ENCODE measurements around the gene HSCB. TPM values are rescaled to one million over a fixed set of nuclear protein-coding genes. Genes with fewer than 3 reads are reported as not detected.

Gene HSCB
- total and polyA plus RNA-seq, 5 donors from 2014 or later, result 4.9 to 12.0 (median 9.5) TPM

DNA sequence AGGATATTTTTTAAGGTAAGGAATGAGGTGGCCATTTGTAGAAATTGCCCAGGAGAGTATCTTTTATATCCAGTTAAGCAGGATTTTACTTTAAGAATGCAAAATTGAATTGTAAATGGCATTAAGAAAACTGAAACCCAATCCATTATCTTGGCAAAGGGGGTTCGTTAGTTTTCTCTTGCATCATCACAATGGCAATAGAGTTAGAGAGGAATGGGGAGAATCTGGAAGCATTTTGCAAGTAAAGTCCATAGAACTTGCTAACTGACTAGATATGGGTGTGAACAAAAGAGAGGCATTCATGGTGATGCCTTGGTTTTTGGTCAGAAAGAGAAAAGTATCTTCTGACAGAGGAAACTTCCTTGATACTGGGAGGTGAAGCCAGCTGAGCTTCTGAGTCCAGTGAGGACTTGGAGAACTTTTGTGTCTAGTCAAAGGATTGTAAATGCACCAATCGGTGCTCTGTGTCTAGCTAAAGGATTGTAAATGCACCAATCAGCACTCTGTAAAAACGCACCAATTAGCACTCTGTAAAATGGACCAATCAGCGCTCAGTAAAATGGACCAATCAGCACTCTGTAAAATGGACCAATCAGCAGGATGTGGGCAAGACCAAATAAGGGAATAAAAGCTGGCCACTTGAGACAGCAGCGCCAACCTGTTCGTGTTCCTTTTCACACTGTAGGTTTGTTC, 27.0 kb downstream of the HSCB start:
- DNase-seq (no peak), ATAC-seq (ENCODE audit: low read depth in 2 of 2) (no peak)
- peaks cover 10% of the 10 kb centered on the region for H3K4me1 ChIP-seq (ENCODE audit: control insufficient read depth, insufficient read depth, low read length, poor library complexity, severe bottlenecking)
- no peaks in the 10 kb centered on the region for H3K27me3 ChIP-seq (ENCODE audit: control insufficient read depth, insufficient read depth, low read length)
- Mint-ChIP-seq H3K4me3 (peak overlapping the region in 2 of 4 donors; percentile 13 to 85), H3K4me1 (peaks cover 5 to 12% (median 10%) of the 10 kb centered on the region in 4 donors), H3K36me3 (peaks cover 5% of the 10 kb centered on the region), H3K27me3 (peaks cover 4% of the 10 kb centered on the region), H3K9me3 (peaks cover 0 to 1% (median 0%) of the 10 kb centered on the region in 7 donors), H3K27ac (no peak overlapping the region)
- H3K4me3 ChIP-seq (ENCODE audit: low read depth, low read length), result no peak overlapping the region
- H3K36me3 ChIP-seq (ENCODE audit: control insufficient read depth, insufficient read depth, low read length), result no peaks in the 10 kb centered on the region
- H3K9me3 ChIP-seq (ENCODE audit: control insufficient read depth in 2 of 2, low read length in 2 of 2), result no peaks in the 10 kb centered on the region
- no peak overlapping the region for H3K27ac ChIP-seq (ENCODE audit: insufficient read depth, low read length, poor library complexity, severe bottlenecking)

DNA sequence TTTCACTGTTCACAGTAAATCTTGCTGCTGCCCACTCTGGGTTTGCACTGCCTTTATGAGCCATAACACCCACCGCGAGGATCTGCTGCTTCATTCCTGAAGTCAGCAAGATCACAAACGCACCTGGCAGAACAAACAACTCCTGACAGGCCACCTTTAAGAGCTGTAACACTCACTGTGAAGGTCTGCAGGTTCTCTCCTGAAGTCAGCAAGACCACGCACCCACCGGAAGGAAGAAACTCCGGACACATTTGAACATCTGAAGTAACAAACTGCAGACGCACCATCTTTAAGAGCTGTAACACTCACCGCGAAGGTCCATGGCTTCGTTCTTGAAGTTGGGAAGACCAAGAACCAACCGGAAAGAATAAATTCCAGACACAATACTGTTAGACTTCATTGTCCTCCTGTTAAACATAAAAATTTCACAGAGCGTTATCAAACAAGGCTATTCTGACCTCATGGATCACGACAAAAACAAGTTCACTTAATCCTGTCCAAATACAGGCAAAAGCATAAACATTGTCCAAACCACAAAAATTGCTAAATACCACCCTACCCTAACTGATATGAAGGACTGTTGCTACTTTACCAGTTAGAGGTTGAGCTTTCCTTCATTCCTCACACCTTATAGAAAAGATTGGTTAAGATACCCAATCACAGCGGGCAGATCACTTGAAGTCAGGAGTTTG, 27.7 kb downstream of the HSCB start:
- peaks cover 6% of the 10 kb centered on the region for H3K36me3 Mint-ChIP-seq
- no peaks in the 10 kb centered on the region for H3K9me3 Mint-ChIP-seq
- no peak overlapping the region for H3K27ac ChIP-seq (ENCODE audit: insufficient read depth, low read length, poor library complexity, severe bottlenecking)
- H3K36me3 ChIP-seq (ENCODE audit: control insufficient read depth, insufficient read depth, low read length), result no peaks in the 10 kb centered on the region
- peaks cover 7 to 16% (median 14%) of the 10 kb centered on the region in 4 donors for H3K4me1 Mint-ChIP-seq
- DNase-seq, result no peak
- no peak overlapping the region for H3K27ac Mint-ChIP-seq
- no peaks in the 10 kb centered on the region for H3K9me3 ChIP-seq (ENCODE audit: control insufficient read depth in 2 of 2, low read length in 2 of 2)
- no peak overlapping the region for H3K4me3 ChIP-seq (ENCODE audit: low read depth, low read length)
- H3K4me1 ChIP-seq (ENCODE audit: control insufficient read depth, insufficient read depth, low read length, poor library complexity, severe bottlenecking), result peaks cover 16% of the 10 kb centered on the region
- H3K27me3 ChIP-seq (ENCODE audit: control insufficient read depth, insufficient read depth, low read length), result no peaks in the 10 kb centered on the region
- ATAC-seq (ENCODE audit: low read depth in 2 of 2), result no peak
- H3K27me3 Mint-ChIP-seq, result peaks cover 4% of the 10 kb centered on the region
- H3K4me3 Mint-ChIP-seq, result peak overlapping the region in 1 of 4 donors; percentile 85

- H3K27ac Mint-ChIP-seq, result no peak overlapping the region
Measured at GRCh38 chr22:28771195-28771791, 29.5 kb downstream of the HSCB start.

DNA sequence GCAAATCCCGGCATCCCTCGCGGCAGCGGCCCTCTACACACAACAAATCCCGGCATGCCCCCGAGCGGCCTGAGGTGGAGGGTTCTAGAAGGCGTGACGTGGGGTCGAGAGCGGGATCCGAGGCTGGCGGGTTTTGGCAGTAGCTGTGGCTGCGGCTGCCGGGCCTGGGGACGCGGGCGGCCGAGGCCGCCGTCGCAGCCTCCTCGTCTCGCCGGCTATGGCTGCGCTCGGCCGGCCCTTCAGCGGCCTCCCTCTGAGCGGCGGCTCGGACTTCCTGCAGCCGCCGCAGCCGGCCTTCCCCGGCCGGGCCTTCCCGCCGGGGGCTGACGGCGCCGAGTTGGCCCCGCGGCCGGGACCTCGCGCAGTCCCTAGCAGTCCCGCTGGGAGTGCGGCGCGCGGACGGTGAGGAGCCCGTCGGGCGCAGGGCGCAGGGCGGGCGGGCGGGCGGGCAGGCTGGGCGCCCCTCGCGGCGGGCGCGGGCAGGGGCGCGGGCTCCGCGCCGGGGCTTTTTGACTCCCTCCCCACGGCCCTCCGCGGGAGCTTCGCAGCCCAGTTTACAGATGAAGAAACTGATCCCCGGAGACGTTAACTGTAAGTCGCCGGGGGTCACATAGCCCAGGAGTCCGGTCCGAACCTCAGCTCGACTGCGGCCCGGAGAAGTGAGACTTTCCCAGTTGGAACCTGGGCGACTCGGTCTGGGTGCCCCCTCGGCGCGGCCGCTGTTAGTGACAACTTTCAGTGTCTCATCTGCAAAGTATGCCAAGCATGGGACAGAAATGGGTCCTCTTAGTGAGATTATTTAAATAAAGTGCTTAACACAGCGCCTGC, 31.0 kb downstream of the HSCB start, which contains the start of gene CCDC117:
TSS of gene CCDC117 (plus strand) at position 63 of the 828 bp plus-strand sequence. CDS start at position 218, 155 bp downstream.
- H3K27me3 ChIP-seq (ENCODE audit: control insufficient read depth, insufficient read depth, low read length), result no peaks in the 10 kb centered on the region
- Mint-ChIP-seq H3K9me3 (no peaks in the 10 kb centered on the region), H3K27ac (peak within 1 kb of the TSS; percentile 87 to 96 (median 94)), H3K36me3 (peaks cover 12% of the 10 kb centered on the region), H3K4me1 (peaks cover 10 to 45% (median 26%) of the 10 kb centered on the region in 4 donors), H3K27me3 (no peaks in the 10 kb centered on the region), H3K4me3 (peak within 1 kb of the TSS; percentile 97 to 100 (median 98))
- ATAC-seq (ENCODE audit: low read depth in 2 of 2), result peak; percentile 95 to 96
- H3K4me1 ChIP-seq (ENCODE audit: control insufficient read depth, insufficient read depth, low read length, poor library complexity, severe bottlenecking), result peaks cover 24% of the 10 kb centered on the region
- peaks cover 7% of the 10 kb centered on the region for H3K36me3 ChIP-seq (ENCODE audit: control insufficient read depth, insufficient read depth, low read length)
- peak within 1 kb of the TSS; percentile 86 for H3K27ac ChIP-seq (ENCODE audit: insufficient read depth, low read length, poor library complexity, severe bottlenecking)
- H3K4me3 ChIP-seq (ENCODE audit: low read depth, low read length), result peak within 1 kb of the TSS; percentile 95
- H3K9me3 ChIP-seq (ENCODE audit: control insufficient read depth in 2 of 2, low read length in 2 of 2), result no peaks in the 10 kb centered on the region
- peak; percentile 89 to 97 (median 91) for DNase-seq

More at GRCh38 chr22:28771195-28771791, 29.5 kb downstream of the HSCB start:
- ATAC-seq (ENCODE audit: low read depth in 2 of 2), result no peak
- DNase-seq, result no peak
- peaks cover 24% of the 10 kb centered on the region for H3K4me1 ChIP-seq (ENCODE audit: control insufficient read depth, insufficient read depth, low read length, poor library complexity, severe bottlenecking)
- H3K9me3 ChIP-seq (ENCODE audit: control insufficient read depth in 2 of 2, low read length in 2 of 2), result no peaks in the 10 kb centered on the region
- peaks cover 12% of the 10 kb centered on the region for H3K36me3 Mint-ChIP-seq
- H3K36me3 ChIP-seq (ENCODE audit: control insufficient read depth, insufficient read depth, low read length), result peaks cover 3% of the 10 kb centered on the region
- peaks cover 10 to 33% (median 24%) of the 10 kb centered on the region in 4 donors for H3K4me1 Mint-ChIP-seq
- no peaks in the 10 kb centered on the region for H3K9me3 Mint-ChIP-seq
- peak overlapping the region in 3 of 4 donors; percentile 22 to 100 (median 32) for H3K4me3 Mint-ChIP-seq
- no peaks in the 10 kb centered on the region for H3K27me3 ChIP-seq (ENCODE audit: control insufficient read depth, insufficient read depth, low read length)
- H3K27ac ChIP-seq (ENCODE audit: insufficient read depth, low read length, poor library complexity, severe bottlenecking), result no peak overlapping the region
- H3K27me3 Mint-ChIP-seq, result no peaks in the 10 kb centered on the region
- no peak overlapping the region for H3K4me3 ChIP-seq (ENCODE audit: low read depth, low read length)

DNA sequence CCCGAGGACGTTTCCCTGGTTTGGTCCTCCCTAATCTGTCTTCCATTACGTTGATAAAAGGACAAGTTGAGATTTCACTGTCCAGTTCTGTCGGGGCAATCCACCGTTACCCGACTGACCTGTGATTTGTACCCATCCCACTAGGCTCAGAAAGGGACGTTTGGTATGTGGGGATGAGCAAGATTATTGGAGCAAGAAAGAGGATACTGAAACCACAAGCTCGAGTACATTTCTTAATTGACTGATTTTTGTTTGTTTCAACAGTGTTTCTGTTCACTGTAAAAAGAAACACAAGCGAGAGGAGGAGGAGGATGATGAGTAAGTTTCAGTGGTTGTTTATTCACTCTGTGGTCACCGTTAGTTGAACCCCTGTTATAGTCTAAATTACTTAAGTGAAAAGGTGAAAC, 31.6 kb downstream of the HSCB start:
- peak overlapping the region; percentile 93 to 100 (median 97) for H3K4me3 Mint-ChIP-seq

GRCh38 chr22:28774378-28774777, 32.5 kb downstream of the HSCB start:
- H3K9me3 Mint-ChIP-seq, result no peaks in the 10 kb centered on the region
- H3K27ac ChIP-seq (ENCODE audit: insufficient read depth, low read length, poor library complexity, severe bottlenecking), result no peak overlapping the region
- H3K27me3 Mint-ChIP-seq, result no peaks in the 10 kb centered on the region
- H3K9me3 ChIP-seq (ENCODE audit: control insufficient read depth in 2 of 2, low read length in 2 of 2), result no peaks in the 10 kb centered on the region
- DNase-seq (no peak), ATAC-seq (ENCODE audit: low read depth in 2 of 2) (no peak)
- H3K27me3 ChIP-seq (ENCODE audit: control insufficient read depth, insufficient read depth, low read length), result no peaks in the 10 kb centered on the region
- peaks cover 14% of the 10 kb centered on the region for H3K36me3 ChIP-seq (ENCODE audit: control insufficient read depth, insufficient read depth, low read length)
- H3K4me3 Mint-ChIP-seq, result peak overlapping the region; percentile 64 to 97 (median 86)
- H3K4me1 ChIP-seq (ENCODE audit: control insufficient read depth, insufficient read depth, low read length, poor library complexity, severe bottlenecking), result peaks cover 29% of the 10 kb centered on the region
- H3K27ac Mint-ChIP-seq, result peak overlapping the region in 2 of 3 donors; percentile 26 to 87
- H3K4me3 ChIP-seq (ENCODE audit: low read depth, low read length), result peak overlapping the region; percentile 4
- peaks cover 12 to 57% (median 28%) of the 10 kb centered on the region in 4 donors for H3K4me1 Mint-ChIP-seq
- H3K36me3 Mint-ChIP-seq, result peaks cover 12% of the 10 kb centered on the region

More for the DNA sequence above, 31.6 kb downstream of the HSCB start:
- H3K36me3 Mint-ChIP-seq, result peaks cover 12% of the 10 kb centered on the region
- no peaks in the 10 kb centered on the region for H3K27me3 Mint-ChIP-seq
- H3K9me3 Mint-ChIP-seq, result no peaks in the 10 kb centered on the region
- DNase-seq (peak in 1 of 3 donors; percentile 58), ATAC-seq (ENCODE audit: low read depth in 2 of 2) (no peak)
- Histone ChIP-seq H3K9me3 (ENCODE audit: control insufficient read depth in 2 of 2, low read length in 2 of 2) (no peaks in the 10 kb centered on the region), H3K36me3 (ENCODE audit: control insufficient read depth, insufficient read depth, low read length) (peaks cover 8% of the 10 kb centered on the region), H3K27me3 (ENCODE audit: control insufficient read depth, insufficient read depth, low read length) (no peaks in the 10 kb centered on the region), H3K4me1 (ENCODE audit: control insufficient read depth, insufficient read depth, low read length, poor library complexity, severe bottlenecking) (peaks cover 24% of the 10 kb centered on the region), H3K27ac (ENCODE audit: insufficient read depth, low read length, poor library complexity, severe bottlenecking) (peak overlapping the region; percentile 86), H3K4me3 (ENCODE audit: low read depth, low read length) (peak overlapping the region; percentile 95)
- H3K4me1 Mint-ChIP-seq, result peaks cover 10 to 50% (median 28%) of the 10 kb centered on the region in 4 donors
- H3K27ac Mint-ChIP-seq, result peak overlapping the region; percentile 72 to 96 (median 87)

GRCh38 chr22:28779833-28780232, 38.0 kb downstream of the HSCB start:
- peaks cover 0 to 1% (median 0%) of the 10 kb centered on the region in 7 donors for H3K9me3 Mint-ChIP-seq

More at GRCh38 chr22:28779833-28780232, 38.0 kb downstream of the HSCB start:
- H3K9me3 ChIP-seq (ENCODE audit: control insufficient read depth in 2 of 2, low read length in 2 of 2), result no peaks in the 10 kb centered on the region
- Mint-ChIP-seq H3K27me3 (no peaks in the 10 kb centered on the region), H3K36me3 (peaks cover 23% of the 10 kb centered on the region), H3K4me1 (peaks cover 11 to 54% (median 31%) of the 10 kb centered on the region in 4 donors), H3K4me3 (peak overlapping the region in 1 of 4 donors; percentile 7), H3K27ac (peak overlapping the region in 1 of 3 donors; percentile 54)
- no peaks in the 10 kb centered on the region for H3K27me3 ChIP-seq (ENCODE audit: control insufficient read depth, insufficient read depth, low read length)
- ATAC-seq (ENCODE audit: low read depth in 2 of 2) (no peak), DNase-seq (no peak)
- no peak overlapping the region for H3K27ac ChIP-seq (ENCODE audit: insufficient read depth, low read length, poor library complexity, severe bottlenecking)
- H3K4me3 ChIP-seq (ENCODE audit: low read depth, low read length), result no peak overlapping the region
- H3K4me1 ChIP-seq (ENCODE audit: control insufficient read depth, insufficient read depth, low read length, poor library complexity, severe bottlenecking), result peaks cover 15% of the 10 kb centered on the region
- peaks cover 61% of the 10 kb centered on the region for H3K36me3 ChIP-seq (ENCODE audit: control insufficient read depth, insufficient read depth, low read length)

Measured in CD4-positive, CD25-positive, alpha-beta regulatory T cell (primary cell).